Osteoblast (primary cell): ENCODE data around the gene MRPL43. TPM values are rescaled to one million over a fixed set of nuclear protein-coding genes. Genes with fewer than 3 reads are reported as not detected.

Experiments
- DNase-seq: peaks from one replicate; pipeline ENCODE4 v3.0.0; 2011; ENCODE audit warnings: low spot score, mixed read lengths; ENCODE audit not compliant: insufficient read length; ENCODE audit errors: missing footprints
- H2AFZ ChIP-seq: 2 replicates; pipeline ENCODE4 v1.6.0; 2011; ENCODE audit warnings: mild to moderate bottlenecking, low read length
- H3K27ac ChIP-seq: 2 replicates; pipeline ENCODE4 v1.5.1; 2011; ENCODE audit warnings: mild to moderate bottlenecking, low read depth, low read length, moderate library complexity
- H3K27me3 ChIP-seq: 2 replicates; pipeline ENCODE4 v1.6.0; 2012; ENCODE audit warnings: mild to moderate bottlenecking, control low read depth, inconsistent platforms, low read length, moderate library complexity; ENCODE audit not compliant: insufficient read depth
- H3K36me3 ChIP-seq: 2 replicates; pipeline ENCODE4 v1.5.1; 2011; ENCODE audit warnings: mild to moderate bottlenecking, low read length, control low read depth, moderate library complexity; ENCODE audit not compliant: insufficient read depth
- H3K4me1 ChIP-seq: 2 replicates; pipeline ENCODE4 v1.5.1; 2011; ENCODE audit warnings: mild to moderate bottlenecking, low read length, control low read depth, moderate library complexity; ENCODE audit not compliant: insufficient read depth
- H3K4me2 ChIP-seq: 2 replicates; pipeline ENCODE4 v1.6.0; 2011; ENCODE audit warnings: mild to moderate bottlenecking, low read length; ENCODE audit not compliant: insufficient read depth
- H3K4me3 ChIP-seq: fragments of 200-600 bp; sonication (generic); 3 replicates; pipeline ENCODE4 v1.5.1; 2012; ENCODE audit warnings: mild to moderate bottlenecking, low read length, inconsistent platforms; ENCODE audit not compliant: insufficient read depth
- H3K79me2 ChIP-seq: 2 replicates; pipeline ENCODE4 v1.6.0; 2012; ENCODE audit warnings: mild to moderate bottlenecking, low read length, control low read depth, inconsistent platforms; ENCODE audit not compliant: insufficient read depth
- H3K9me3 ChIP-seq: 2 replicates; pipeline ENCODE4 v1.5.1; 2011; ENCODE audit warnings: low read depth, low read length, control low read depth
- H4K20me1 ChIP-seq: 2 replicates; pipeline ENCODE4 v1.6.0; 2012; ENCODE audit warnings: mild to moderate bottlenecking, low read length, control low read depth; ENCODE audit not compliant: insufficient read depth
- CTCF ChIP-seq: IDR thresholded peaks from 2 replicates; pipeline ENCODE4 v1.5.1; 2011; ENCODE audit warnings: mild to moderate bottlenecking, low read depth, low read length, moderate library complexity; ENCODE audit errors: extremely low read depth
- total RNA-seq: library from RNA; depleted of rRNA; stranded (reverse); fragments of >200 nt; gene quantifications from 2 replicates; pipeline ENCODE4 v1.2.3, GENCODE V29; 2012

MRPL43 gene
- total RNA-seq, 1 donor, result 48.5 TPM

- H3K4me3 ChIP-seq, result no peak overlapping the region
- no peaks in the 10 kb centered on the region for H3K27me3 ChIP-seq
- H3K4me1 ChIP-seq, result peaks cover 16% of the 10 kb centered on the region
- DNase-seq, result peak; percentile 95
- H3K4me2 ChIP-seq, result no peak overlapping the region
- no peak overlapping the region for H3K27ac ChIP-seq
- H3K36me3 ChIP-seq, result peaks cover 36% of the 10 kb centered on the region
- no peaks in the 10 kb centered on the region for H3K9me3 ChIP-seq
- H3K79me2 ChIP-seq, result peaks cover 21% of the 10 kb centered on the region
- TF ChIP-seq CTCF, result peak; percentile 84
- H4K20me1 ChIP-seq, result no peaks in the 10 kb centered on the region
- no peak overlapping the region for H2AFZ ChIP-seq
Measured at GRCh38 chr10:100993986-100994708, 6.8 kb upstream of the MRPL43 start.

GRCh38 chr10:100989088-100989487, 1.8 kb upstream of the MRPL43 start:
- Histone ChIP-seq H3K4me3 (no peak overlapping the region), H3K4me2 (no peak overlapping the region), H3K27ac (no peak overlapping the region), H3K36me3 (peaks cover 42% of the 10 kb centered on the region), H3K9me3 (no peaks in the 10 kb centered on the region), H3K4me1 (peaks cover 21% of the 10 kb centered on the region), H4K20me1 (no peaks in the 10 kb centered on the region), H3K27me3 (no peaks in the 10 kb centered on the region), H2AFZ (no peak overlapping the region), H3K79me2 (peaks cover 54% of the 10 kb centered on the region)
- no peak for TF ChIP-seq CTCF
- DNase-seq, result no peak

- TF ChIP-seq CTCF, result no peak
- H3K27ac ChIP-seq, result no peak overlapping the region
- no peak overlapping the region for H2AFZ ChIP-seq
- peaks cover 54% of the 10 kb centered on the region for H3K79me2 ChIP-seq
- peaks cover 39% of the 10 kb centered on the region for H3K36me3 ChIP-seq
- H3K4me1 ChIP-seq, result peaks cover 21% of the 10 kb centered on the region
- no peak for DNase-seq
- no peaks in the 10 kb centered on the region for H3K27me3 ChIP-seq
- no peaks in the 10 kb centered on the region for H4K20me1 ChIP-seq
- no peaks in the 10 kb centered on the region for H3K9me3 ChIP-seq
- H3K4me2 ChIP-seq, result peak overlapping the region; percentile 97
- peak overlapping the region; percentile 95 for H3K4me3 ChIP-seq
Measured at GRCh38 chr10:100988166-100988565, 869 bp upstream of the MRPL43 start.

GRCh38 chr10:100987685-100988049, 370 bp upstream of the MRPL43 start:
- DNase-seq, result no peak

More at GRCh38 chr10:100987685-100988049, 370 bp upstream of the MRPL43 start:
- peaks cover 21% of the 10 kb centered on the region for H3K4me1 ChIP-seq
- peak overlapping the region; percentile 97 for H3K4me2 ChIP-seq
- no peaks in the 10 kb centered on the region for H3K27me3 ChIP-seq
- peak overlapping the region; percentile 99 for H2AFZ ChIP-seq
- peak overlapping the region; percentile 95 for H3K4me3 ChIP-seq
- peaks cover 54% of the 10 kb centered on the region for H3K79me2 ChIP-seq
- peak overlapping the region; percentile 63 for H3K27ac ChIP-seq
- H3K36me3 ChIP-seq, result peaks cover 39% of the 10 kb centered on the region
- TF ChIP-seq CTCF, result no peak
- no peaks in the 10 kb centered on the region for H4K20me1 ChIP-seq
- no peaks in the 10 kb centered on the region for H3K9me3 ChIP-seq
